ENCODE measurements around the gene TMEM185B.

The TMEM185B gene

DNA sequence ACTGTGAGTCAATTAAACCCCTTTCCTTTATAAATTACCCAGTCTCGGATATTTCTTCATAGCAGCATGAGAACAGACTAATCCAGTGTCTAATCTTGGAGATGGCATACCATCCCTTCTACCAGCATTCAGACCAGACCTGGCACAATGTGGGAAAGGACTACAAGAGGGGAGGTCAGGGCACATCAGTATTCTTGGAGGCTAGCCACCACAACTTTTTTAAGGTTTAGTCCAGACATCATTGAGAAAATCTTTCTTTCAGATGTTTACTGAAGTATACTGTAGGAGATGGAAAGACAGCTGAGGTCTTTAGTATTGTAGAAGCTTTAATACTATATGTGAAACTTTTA is 33.4 kb upstream of the TMEM185B start:
- ATAC-seq (replicated peaks) (no peak), DNase-seq (no peak)
- Mint-ChIP-seq H3K27ac (peak overlapping the region; percentile 37), H3K4me1 (peaks cover 47 to 64% of the 10 kb centered on the region in 2 donors), H3K9me3 (peaks cover 14 to 15% of the 10 kb centered on the region in 2 donors), H3K36me3 (peaks cover 62 to 63% of the 10 kb centered on the region in 2 donors), H3K27me3 (no peaks in the 10 kb centered on the region), H3K4me3 (peak overlapping the region; percentile 26 to 98)

DNA sequence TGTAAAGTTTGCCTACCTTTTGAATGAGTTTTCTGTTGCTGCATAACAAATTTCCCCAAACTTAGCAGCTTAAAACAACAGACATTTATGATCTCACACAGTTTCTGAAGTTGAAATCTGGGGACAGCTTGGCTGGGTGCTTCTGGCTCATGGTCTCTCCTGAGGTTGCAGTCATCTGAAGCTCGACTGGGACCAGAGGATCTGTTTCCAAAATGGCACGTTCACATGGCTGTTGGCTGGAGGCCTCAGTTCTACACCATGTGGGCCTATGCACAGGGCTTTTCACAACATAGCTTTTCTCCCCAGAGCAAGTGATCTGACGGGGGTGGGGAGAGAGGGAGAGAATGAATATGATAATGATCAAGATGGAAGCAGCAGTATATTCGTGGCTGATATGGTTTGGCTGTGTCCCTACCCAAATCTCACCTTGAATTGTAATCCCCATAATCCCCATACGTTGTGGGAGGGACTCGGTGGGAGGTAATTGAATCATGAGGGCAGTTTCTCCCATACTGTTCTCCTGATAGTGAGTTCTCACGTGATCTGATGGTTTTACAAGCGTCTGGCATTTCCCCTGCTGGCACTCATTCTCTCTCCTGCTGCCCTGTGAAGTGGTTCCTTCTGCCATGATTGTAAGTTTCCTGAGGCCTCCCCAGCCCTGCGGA is 32.9 kb upstream of the TMEM185B start:
- H3K9me3 Mint-ChIP-seq: peaks cover 14 to 15% of the 10 kb centered on the region in 2 donors
- H3K27ac Mint-ChIP-seq: peak overlapping the region; percentile 37
- peaks cover 49 to 66% of the 10 kb centered on the region in 2 donors for H3K4me1 Mint-ChIP-seq
- DNase-seq (no peak), ATAC-seq (replicated peaks) (no peak)
- H3K4me3 Mint-ChIP-seq: peak overlapping the region; percentile 36 to 98
- H3K27me3 Mint-ChIP-seq: no peaks in the 10 kb centered on the region
- peaks cover 62 to 63% of the 10 kb centered on the region in 2 donors for H3K36me3 Mint-ChIP-seq

DNA sequence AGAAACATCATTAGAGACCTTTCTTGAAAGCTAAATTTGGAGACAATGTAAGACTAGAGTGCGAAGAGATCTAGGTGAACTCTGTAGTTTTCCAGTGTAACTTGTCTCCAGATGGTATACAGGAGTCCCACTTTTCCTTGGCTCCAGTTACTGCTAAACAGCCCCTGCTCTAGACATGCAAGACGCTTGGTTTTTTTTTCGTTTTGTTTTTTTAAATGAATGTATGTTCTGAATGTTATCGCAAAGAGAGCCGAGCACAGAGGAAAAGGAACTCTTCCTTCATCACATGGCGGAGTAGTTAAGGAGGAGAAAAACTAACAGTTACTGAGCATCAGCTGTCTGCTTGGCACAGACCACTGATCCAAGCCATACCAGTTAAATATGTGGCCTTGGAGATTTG is 31.9 kb upstream of the TMEM185B start:
- no peak for DNase-seq
- H3K27ac Mint-ChIP-seq: peak overlapping the region; percentile 49
- peaks cover under 1 to 2% of the 10 kb centered on the region in 2 donors for H3K27me3 Mint-ChIP-seq
- H3K9me3 Mint-ChIP-seq: peaks cover 7 to 8% of the 10 kb centered on the region in 2 donors
- peak overlapping the region; percentile 62 to 98 for H3K4me3 Mint-ChIP-seq
- H3K36me3 Mint-ChIP-seq: peaks cover 55% of the 10 kb centered on the region in 2 donors
- H3K4me1 Mint-ChIP-seq: peaks cover 50 to 67% of the 10 kb centered on the region in 2 donors
- no peak for ATAC-seq (replicated peaks)

DNA sequence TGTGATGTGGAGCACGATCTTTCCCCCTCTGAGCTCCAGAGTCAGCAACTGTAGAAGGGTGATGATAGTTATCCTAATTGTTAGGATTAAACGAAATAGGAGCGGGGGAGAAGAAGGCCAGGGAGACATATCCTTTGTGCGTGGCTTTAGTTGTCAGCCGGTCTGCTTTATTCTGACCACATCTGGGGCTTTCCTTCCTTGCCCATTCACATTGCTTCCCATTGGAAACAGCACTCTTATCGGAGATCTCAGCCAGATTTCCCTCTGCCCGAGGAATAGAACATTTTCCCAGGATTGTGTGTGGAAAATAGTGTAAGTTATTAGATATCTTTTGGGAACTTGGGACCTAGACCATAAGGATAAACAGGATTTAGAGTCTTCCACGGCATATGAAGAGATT is 31.0 kb upstream of the TMEM185B start:
- H3K4me3 Mint-ChIP-seq: peak overlapping the region; percentile 98 to 100
- ATAC-seq (replicated peaks): no peak
- H3K36me3 Mint-ChIP-seq: peaks cover 48 to 51% of the 10 kb centered on the region in 2 donors
- H3K9me3 Mint-ChIP-seq: peaks cover 7 to 8% of the 10 kb centered on the region in 2 donors
- peak overlapping the region; percentile 6 for H3K27ac Mint-ChIP-seq
- H3K27me3 Mint-ChIP-seq: peaks cover 6% of the 10 kb centered on the region in 2 donors
- no peak for DNase-seq
- peaks cover 49 to 73% of the 10 kb centered on the region in 2 donors for H3K4me1 Mint-ChIP-seq

DNA sequence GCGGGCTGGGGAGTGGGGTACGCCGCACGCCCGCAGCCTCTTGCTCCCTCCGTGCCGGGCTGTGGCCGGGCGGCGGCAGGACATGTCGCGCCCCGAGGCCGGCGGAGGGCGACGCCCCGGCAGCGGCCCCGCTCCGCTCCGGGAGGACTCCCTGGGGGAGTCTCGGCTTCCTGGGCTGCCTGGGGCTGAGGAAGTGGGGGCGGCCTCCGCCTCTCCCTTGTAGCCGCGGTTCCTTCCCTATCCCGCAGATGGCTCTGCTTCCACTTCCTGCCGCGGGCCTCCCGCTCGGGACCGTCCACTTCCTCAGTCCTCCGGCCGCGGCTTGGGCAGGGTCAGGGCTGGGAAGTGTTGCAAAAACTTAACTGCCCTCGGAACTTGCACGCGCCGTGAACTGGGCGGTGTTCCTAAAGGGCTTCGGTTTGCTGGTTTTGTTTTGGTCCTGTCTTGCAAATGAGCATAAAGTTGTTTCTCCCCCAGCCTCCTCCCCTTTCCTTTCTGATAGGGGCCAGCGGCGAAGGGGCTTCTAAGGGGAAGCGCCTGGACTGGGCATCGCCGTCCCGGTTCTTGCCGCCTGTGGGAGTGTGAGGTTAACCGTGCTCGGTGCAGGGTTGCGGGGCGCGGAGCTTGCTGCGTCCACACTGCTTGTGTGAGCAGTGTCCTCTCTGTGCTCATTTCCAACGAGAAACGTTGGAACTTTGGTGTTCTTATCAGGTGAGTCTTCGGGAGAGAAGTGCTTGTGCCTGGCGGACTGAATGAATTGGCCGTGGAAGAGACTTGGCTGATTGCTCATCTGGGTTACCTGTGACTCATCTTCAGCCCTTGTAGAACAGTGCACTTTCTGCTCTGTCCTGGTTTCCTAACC is 30.1 kb upstream of the TMEM185B start:
- H3K4me1 Mint-ChIP-seq: peaks cover 49 to 73% of the 10 kb centered on the region in 2 donors
- H3K27me3 Mint-ChIP-seq: peaks cover 6 to 16% of the 10 kb centered on the region in 2 donors
- ATAC-seq (replicated peaks) (peak; percentile 46 to 47), DNase-seq (no peak)
- H3K9me3 Mint-ChIP-seq: peaks cover 4% of the 10 kb centered on the region in 2 donors
- H3K4me3 Mint-ChIP-seq: peak overlapping the region; percentile 98 to 100
- peaks cover 41 to 42% of the 10 kb centered on the region in 2 donors for H3K36me3 Mint-ChIP-seq
- H3K27ac Mint-ChIP-seq: peak overlapping the region; percentile 88

DNA sequence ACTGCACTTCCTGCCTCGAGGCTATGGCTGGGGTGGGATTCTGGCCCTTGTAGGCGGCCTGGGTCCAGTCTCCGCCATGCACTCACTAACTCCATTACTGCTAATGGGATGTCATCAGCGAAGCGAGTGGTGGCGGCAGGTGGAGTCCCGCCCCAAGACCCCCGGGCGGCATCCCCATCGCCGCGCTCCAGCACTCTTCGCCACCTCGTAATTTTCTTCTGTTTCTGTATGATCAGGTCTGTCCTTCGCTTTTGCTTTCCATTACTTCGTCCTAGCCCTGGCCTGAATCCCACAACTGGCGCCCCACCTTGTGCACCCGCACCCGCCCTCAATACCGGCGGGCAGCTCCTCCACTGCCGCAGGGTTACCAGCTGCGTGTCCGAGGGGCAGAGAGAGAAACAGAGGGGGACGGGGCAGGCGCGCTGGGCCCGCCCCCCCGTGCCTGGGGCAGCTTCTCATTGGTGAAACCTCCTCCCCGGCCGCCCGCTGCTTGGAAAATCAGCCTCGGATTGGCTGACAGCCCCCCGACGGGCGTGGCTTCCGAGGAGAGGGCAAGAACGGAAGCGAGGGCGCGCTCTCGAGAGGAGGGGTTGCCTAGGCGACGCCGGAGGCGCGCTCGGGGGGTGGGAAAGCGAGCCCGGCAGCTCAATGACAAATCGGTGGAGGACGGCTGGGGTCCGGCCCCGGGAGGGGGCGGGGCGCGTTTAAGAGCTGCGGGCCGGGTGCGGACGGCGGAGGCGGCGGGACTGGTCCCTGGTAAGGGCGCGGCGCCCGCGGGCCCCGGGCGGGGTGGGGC is 29.2 kb upstream of the TMEM185B start, which contains the start of gene RALB:
Gene RALB, plus strand, starts transcription at position 628 of the 796 bp plus-strand sequence. CDS start 25,813 bp downstream, outside the sequence.
- Mint-ChIP-seq H3K36me3 (peaks cover 33 to 34% of the 10 kb centered on the region in 2 donors), H3K4me1 (peaks cover 46 to 73% of the 10 kb centered on the region in 2 donors), H3K27ac (peak within 1 kb of the TSS; percentile 96), H3K9me3 (peaks cover 3 to 4% of the 10 kb centered on the region in 2 donors), H3K27me3 (peaks cover 6 to 24% of the 10 kb centered on the region in 2 donors), H3K4me3 (peak within 1 kb of the TSS; percentile 98 to 100)
- ATAC-seq (replicated peaks) (peak; percentile 92 to 93), DNase-seq (peak; percentile 99)

DNA sequence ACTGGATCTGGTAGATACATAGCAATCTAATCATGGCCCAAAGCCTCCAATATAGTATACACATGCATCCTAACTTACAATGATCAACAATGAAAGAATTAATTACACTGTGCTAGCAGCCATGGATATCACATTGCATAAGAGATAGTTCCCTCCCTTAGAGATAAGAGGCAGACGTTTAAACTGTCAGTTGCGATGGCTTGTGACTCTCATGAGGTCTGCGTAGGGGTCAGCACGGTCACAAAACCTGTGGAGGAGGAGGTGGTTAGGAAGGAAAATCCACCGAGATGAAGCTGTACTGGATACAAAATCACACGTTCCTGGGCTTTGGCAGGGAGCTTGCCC is 28.7 kb upstream of the TMEM185B start:
- no peak for ATAC-seq (replicated peaks)
- Mint-ChIP-seq H3K27me3 (peaks cover 9 to 30% of the 10 kb centered on the region in 2 donors), H3K4me1 (peaks cover 44 to 68% of the 10 kb centered on the region in 2 donors), H3K27ac (peak overlapping the region; percentile 96), H3K36me3 (peaks cover 30% of the 10 kb centered on the region in 2 donors), H3K9me3 (peaks cover 3 to 4% of the 10 kb centered on the region in 2 donors), H3K4me3 (peak overlapping the region; percentile 98 to 100)
- no peak for DNase-seq

DNA sequence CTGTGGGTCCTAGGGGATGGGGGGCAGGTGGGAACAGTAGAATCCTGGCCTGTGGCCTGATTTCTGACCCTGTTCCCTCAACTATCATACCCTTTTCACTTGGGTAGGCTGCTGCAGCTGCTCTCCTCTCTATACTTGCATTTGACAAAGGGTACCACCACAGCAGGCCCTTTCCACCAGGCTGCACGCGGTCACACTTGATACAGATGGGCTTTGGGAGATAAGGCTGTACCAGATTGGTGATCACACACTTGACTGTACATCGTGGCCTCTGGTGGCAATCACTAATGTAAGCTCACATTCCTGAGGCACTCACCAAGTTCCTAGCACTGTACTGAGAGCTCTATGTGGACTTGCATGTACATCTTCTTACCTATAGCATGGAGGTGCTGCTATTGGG is 27.9 kb upstream of the TMEM185B start:
- no peak for DNase-seq
- H3K27ac Mint-ChIP-seq: no peak overlapping the region
- no peak overlapping the region for H3K4me3 Mint-ChIP-seq
- H3K36me3 Mint-ChIP-seq: peaks cover 23% of the 10 kb centered on the region in 2 donors
- peaks cover 1 to 2% of the 10 kb centered on the region in 2 donors for H3K9me3 Mint-ChIP-seq
- H3K27me3 Mint-ChIP-seq: peaks cover 10 to 36% of the 10 kb centered on the region in 2 donors
- peaks cover 38 to 68% of the 10 kb centered on the region in 2 donors for H3K4me1 Mint-ChIP-seq
- ATAC-seq (replicated peaks): no peak

DNA sequence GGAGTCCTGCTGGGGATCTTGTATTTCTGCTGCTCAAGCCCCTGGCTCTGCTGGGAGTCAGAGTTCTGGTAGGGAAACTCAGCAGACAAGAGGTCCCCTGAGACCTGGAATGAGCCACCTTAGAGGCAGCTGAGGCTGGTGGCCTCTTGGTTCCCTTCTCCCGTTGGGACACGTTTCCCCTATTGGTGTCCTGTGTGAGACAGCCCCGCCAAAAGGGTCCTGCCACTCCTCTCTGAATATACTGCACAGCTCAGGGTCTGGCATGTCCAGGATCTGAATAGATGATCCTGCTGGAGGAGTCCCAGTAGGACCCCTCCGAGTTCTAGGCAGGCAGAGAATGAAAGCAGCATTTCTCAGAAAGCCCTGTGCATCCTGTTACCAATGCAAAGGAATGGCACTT is 27.4 kb upstream of the TMEM185B start:
- ATAC-seq (replicated peaks) (no peak), DNase-seq (no peak)
- peaks cover 19 to 20% of the 10 kb centered on the region in 2 donors for H3K36me3 Mint-ChIP-seq
- H3K4me3 Mint-ChIP-seq: no peak overlapping the region
- peaks cover 35 to 66% of the 10 kb centered on the region in 2 donors for H3K4me1 Mint-ChIP-seq
- H3K9me3 Mint-ChIP-seq: no peaks in the 10 kb centered on the region
- H3K27ac Mint-ChIP-seq: no peak overlapping the region
- peaks cover 10 to 36% of the 10 kb centered on the region in 2 donors for H3K27me3 Mint-ChIP-seq

DNA sequence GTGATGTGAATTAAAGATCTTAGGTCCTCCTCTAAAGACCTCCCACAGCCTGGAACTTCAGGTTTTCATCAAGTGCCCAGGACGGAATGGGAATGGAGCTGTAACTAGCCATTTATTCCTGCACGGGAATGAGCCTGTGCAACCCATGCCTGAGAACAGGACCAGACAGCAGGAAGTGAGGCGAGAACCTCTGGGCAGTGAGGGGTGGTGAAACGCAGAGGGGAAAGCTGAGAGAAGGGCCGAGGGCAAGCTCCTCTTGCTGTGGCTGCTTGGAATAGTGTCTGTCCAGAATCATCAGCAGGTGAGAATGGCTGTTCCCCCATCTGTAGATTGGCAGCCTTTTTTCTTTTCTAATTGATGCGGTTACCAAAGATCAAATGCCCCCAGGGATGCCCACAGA is 24.7 kb upstream of the TMEM185B start:
- H3K9me3 Mint-ChIP-seq: peaks cover 3 to 4% of the 10 kb centered on the region in 2 donors
- DNase-seq: no peak
- no peak overlapping the region for H3K27ac Mint-ChIP-seq
- no peak for ATAC-seq (replicated peaks)
- peaks cover 0 to 3% of the 10 kb centered on the region in 2 donors for H3K36me3 Mint-ChIP-seq
- H3K4me1 Mint-ChIP-seq: peaks cover 20 to 46% of the 10 kb centered on the region in 2 donors
- peaks cover 10 to 36% of the 10 kb centered on the region in 2 donors for H3K27me3 Mint-ChIP-seq
- H3K4me3 Mint-ChIP-seq: no peak overlapping the region

DNA sequence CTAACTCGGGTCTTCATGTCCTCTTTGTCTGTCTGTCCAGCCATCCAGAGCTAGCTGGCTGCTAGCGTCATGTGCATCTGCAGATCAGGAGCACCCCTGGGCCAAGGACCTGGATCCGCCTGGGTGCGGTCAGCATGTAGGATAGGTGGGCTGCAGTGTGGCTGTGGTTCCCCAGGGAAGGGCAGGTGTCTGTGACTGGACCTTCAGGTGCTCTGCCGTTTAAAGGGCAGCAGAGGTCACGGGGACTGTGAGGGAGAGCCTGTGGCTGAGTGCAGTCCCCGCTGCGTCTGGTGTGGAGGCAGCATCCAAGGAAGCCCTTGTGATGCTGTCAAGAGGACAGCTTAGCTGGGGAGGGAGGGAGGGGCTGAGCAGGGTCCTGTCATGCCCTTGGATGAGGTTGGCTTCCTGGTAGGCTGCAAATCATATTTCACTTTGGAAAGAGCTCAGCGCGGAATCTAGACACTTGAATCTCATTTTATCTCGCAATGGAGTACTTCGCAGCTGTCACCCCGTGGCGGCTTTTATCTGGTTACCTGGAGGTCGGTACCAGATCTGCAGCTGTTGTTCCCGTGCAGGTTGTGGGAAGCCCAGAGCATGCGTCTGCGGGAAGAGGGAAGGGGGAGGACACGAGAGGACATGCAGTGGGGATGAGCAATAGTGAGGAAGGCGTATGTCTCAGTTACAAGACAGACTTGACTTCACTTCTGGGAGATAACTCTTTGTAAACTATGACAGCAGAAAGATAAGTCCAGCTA is 23.5 kb upstream of the TMEM185B start:
- Mint-ChIP-seq H3K4me3 (no peak overlapping the region), H3K36me3 (peaks cover 0 to 3% of the 10 kb centered on the region in 2 donors), H3K4me1 (peaks cover 15 to 40% of the 10 kb centered on the region in 2 donors), H3K9me3 (peaks cover 3 to 4% of the 10 kb centered on the region in 2 donors), H3K27me3 (peaks cover 10 to 36% of the 10 kb centered on the region in 2 donors), H3K27ac (no peak overlapping the region)
- ATAC-seq (replicated peaks): no peak
- DNase-seq: no peak

DNA sequence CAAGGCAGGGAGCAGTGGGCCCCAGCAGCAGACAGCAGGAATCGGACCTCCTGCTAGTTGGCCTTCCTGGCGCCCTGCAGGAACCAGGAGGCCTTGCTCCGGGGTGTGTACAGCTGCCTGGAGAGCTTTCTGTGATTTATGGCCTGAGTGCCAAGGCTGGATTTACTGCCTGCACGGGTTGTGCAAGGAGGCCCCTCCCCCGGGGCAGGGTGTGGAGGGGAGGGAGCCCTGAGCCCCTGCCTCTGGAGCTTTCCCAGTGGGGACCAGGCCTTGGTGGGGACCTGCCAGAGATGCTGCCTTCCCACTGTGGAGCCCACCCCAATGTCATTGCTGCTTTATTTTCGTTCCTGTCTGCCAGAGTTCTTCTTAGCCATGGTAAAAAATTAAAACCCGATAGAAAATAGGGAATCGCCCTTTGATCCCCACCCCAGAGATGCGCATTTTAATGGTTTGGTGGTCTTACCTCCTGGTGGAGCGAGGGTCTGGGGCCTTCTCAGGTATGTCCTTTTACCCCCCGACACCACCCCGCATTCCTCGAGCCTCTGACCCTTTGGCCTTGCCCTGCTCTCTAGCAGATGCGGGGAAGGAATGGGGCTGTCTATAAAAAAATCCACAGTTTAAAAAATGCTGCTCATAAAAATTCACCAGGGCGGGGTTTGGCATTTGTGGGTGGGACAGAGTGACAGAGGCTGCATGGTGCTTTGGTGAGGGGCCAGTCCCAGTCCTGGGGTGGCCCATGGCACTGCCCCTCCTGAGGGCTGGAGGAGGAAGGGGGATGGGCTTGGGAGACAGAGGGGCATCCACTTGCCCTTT is 22.5 kb upstream of the TMEM185B start:
- no peak for ATAC-seq (replicated peaks)
- H3K27ac Mint-ChIP-seq: no peak overlapping the region
- peaks cover 3 to 4% of the 10 kb centered on the region in 2 donors for H3K9me3 Mint-ChIP-seq
- peaks cover 0 to 3% of the 10 kb centered on the region in 2 donors for H3K36me3 Mint-ChIP-seq
- peaks cover 10 to 36% of the 10 kb centered on the region in 2 donors for H3K27me3 Mint-ChIP-seq
- DNase-seq: no peak
- H3K4me1 Mint-ChIP-seq: peaks cover 11 to 36% of the 10 kb centered on the region in 2 donors
- H3K4me3 Mint-ChIP-seq: no peak overlapping the region
